Stimulated activated CD4-positive, alpha-beta T cell treated with anti-CD3 and anti-CD28 coated beads, Interleukin-4, amount 100 ng/mL, for 24 hours (primary cell): Measurements from ENCODE around the gene ST8SIA5.
"Not testable (repeated sequence)": the region's sequence is repeated elsewhere in the genome, so short reads cannot be mapped to it uniquely, and the experiment has no call there.

Experiments
- DNase-seq: peaks from one replicate; pipeline ENCODE4 v3.0.0-alpha.2; 2020

Gene ST8SIA5, protein sequence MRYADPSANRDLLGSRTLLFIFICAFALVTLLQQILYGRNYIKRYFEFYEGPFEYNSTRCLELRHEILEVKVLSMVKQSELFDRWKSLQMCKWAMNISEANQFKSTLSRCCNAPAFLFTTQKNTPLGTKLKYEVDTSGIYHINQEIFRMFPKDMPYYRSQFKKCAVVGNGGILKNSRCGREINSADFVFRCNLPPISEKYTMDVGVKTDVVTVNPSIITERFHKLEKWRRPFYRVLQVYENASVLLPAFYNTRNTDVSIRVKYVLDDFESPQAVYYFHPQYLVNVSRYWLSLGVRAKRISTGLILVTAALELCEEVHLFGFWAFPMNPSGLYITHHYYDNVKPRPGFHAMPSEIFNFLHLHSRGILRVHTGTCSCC

DNA sequence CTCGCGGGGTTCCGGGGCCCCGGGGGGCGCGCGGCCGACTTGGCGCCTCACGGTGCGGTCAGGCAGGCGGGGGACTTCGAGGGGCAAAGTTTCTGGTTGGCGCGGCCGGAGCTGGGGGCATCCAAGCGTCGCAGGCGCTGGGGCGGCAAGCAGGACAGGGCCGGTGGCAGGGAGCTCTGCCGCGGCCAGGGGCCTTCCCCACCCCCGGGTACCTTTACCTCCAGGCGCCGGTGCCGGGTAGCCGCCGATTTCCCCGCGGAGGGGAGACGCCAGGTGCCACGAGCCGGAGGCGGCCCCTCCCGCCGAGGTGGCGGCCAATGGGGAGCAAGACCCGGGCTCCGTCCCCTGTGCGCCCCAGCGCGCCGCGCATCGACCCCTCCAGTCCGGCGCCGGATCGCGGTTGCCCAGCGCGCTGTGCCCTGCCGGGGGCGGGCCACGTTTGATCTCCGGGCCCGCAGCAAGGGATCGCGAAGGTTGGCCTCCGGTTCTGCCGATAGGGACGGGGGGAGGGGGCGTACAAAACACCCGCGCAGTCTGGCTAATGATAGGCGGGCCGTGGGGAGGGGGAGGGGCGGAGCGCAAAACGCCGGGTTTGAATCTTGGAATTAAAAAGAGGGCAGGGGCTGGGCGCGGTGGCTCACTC lies at the start of gene ST8SIA5:
ST8SIA5 (minus strand) TSS at position 495 of the 643 bp plus-strand sequence. CDS start 545 bp downstream, outside the sequence.
- no peak for DNase-seq

DNA sequence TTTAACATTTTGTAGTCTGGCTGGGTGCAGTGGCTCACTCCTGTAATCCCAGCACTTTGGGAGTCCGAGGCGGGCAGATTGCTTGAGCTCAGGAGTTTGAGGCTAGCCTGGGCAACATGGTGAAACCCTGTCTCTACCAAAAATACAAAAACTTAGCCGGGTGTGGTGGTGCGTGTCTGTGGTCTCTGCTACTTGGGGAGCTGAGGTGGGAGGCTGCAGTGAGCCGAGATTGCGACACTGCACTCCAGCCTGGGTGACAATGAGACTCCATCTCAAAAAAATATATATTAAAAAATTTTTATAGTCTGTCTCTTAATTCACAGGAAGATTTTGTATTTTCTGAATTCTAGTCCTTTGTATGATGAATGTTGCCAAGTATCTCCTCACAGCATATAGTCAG lies 39.1 kb upstream of the ST8SIA5 start:
- not testable (repeated sequence) for DNase-seq

DNA sequence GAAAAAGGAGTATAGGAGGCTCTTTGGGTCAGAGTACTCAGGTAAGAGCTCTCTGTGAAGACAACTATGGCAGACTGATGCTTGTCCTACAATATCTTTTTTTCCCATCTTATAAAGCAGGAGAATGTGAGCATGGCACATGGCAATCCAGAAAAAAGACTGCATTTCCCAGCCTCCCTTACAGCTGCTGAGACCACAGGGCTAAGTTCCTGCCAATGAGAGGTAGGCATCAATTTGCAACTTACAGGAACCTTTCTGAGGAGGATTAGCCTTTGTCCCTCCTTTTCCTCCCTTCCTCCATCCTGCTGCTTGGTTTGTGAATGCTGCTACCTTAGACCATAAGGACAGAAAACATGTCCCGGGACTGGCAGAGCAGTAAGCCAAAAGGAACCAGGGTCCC lies 37.8 kb upstream of the ST8SIA5 start:
- DNase-seq: no peak

DNA sequence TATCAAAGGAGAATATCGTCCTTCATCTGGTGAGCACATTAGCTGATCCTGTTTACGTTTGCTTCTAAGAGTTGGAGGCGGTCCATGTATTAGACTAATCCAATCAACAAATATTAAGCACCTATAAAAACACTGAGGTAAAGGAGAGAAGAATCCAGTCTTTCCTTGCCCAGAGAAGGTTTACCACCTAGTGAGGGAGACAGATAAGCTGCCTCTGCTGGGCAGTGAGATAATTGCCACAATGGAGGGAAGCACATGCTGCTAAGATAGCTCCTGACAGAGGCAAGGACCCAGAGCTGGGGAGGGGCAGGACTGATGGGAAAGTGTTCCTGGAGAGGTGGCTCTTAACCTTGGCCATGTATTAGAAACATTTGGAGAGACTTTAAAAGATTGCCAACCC lies 36.7 kb upstream of the ST8SIA5 start:
- no peak for DNase-seq

DNA sequence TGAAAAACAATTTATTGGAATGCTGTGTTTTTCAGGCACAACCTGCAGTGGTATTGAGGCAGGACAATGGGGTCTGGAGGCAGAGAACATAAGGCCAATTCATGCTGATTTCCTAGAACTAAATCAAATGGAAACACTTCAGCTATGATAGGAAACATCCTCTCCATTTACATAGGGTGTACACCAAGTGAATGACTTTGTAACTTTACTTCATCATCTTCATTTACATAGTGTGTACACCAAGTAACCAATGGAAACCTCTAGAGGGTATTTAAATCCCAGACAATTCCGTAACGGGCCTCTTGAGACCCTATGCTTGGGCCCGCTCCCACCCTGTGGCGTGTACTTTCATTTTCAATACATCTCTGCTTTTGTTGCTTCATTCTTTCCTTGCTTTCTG lies 32.2 kb upstream of the ST8SIA5 start:
- no peak for DNase-seq

DNA sequence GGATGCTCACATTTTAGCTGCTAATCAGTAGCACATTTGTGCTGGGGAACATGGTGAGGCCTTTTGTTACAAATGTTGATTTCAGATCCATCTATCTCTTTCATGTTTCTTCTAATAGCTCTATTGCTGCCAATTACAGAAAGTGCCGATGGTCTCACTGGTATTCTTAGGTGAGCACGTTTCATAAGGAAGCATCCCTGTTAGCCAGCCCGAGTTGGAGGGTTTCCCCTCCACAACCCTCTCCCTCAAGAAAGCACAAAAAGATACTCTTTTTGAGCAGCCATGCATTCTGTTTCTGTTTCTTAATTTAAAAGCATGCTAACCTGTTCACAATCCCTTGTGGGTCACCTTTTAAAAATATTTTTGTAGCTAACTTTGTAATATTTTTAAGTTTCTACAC lies 30.8 kb upstream of the ST8SIA5 start:
- DNase-seq: no peak

DNA sequence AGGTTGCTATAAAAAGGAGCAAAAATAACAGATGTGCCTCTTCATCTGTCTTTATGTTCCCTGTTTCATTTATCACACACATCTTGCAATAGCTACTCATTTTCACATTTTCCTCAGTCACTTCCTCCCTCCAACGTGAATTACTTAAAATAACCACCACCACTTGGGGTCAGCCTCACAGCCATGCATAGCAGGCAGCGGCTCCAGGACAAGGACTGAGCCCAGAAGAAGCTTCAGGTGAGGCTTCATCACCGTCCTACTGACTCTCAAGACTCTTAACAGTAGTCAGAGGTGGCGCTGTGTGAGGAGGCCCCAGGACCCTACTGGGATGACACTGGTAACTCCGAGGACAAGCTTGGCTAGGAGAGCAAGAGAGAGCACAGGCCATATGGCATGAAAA lies 15.5 kb upstream of the ST8SIA5 start:
- no peak for DNase-seq

DNA sequence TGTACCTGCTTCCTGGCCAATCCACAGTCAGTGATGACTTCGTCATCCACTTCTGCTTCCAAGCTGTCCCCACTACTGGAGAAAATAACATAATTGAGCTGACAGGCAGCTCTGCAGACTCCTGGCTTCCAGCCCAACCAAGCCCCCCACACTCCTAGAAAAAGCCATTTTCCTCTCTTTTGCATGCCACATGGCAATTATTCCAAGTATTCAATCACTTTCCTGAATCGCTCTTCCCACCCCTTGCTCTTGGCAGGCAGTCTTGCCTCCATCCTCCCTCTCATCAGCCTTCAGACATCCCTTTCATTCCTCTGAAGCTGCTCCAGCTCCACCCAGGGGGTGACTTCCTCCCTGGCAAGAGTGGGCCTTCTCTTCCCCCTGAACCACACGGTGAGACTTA lies 14.3 kb upstream of the ST8SIA5 start:
- no peak for DNase-seq

DNA sequence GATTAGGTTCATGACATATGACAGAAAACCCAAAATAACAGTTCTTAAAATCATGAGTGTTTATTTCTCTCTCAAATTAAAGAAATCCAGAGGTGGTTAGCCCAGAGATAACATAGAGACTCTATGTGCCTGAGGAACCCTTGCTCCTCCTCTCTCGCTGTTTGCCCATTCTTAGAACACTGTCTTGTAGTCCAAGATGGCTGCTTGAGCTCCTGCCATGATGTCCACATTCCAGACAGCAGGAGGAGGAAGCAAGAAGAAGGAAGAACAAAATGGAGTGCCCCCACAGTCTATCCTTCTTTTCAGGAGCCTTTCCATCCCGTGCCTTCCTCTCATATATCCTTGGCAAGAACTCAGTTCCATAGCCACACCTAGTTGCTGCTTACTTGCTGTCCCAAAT lies 13.9 kb upstream of the ST8SIA5 start:
- DNase-seq: no peak

DNA sequence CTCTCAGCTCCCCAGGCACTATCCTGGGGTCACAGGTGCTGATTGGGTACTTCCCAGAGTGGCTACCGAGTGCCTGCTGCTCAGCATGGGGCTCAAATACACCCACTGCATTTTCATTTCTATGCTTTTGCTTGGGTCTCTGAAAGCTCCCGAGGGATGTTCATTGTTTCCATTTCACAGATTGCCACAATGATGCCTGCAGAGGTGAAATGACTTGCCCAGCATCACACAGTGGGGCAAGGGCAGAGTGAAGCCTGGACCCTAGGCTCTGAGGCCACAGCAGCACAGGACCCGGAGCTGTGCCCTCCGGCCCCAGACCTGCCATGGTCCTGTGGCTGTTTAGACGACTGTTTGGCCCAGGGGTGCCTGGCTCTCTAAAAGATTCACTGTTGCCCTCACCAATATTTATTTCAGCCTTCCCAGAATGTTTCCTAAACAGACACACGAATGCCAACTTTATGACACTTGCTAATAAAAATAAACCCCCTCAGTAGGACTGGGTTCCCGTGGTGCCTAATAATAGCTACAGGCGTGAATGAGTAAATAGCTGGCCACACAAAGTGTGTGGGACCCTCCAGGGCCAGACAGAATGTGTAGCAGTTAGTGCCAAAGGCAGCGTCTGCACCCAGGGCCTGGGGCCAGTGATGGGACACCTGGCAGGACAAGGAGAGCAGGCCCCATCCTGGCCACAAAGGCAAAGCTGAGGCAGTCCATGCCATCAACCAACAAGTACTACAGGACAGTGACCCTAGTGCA lies 11.5 kb upstream of the ST8SIA5 start:
- DNase-seq: no peak

DNA sequence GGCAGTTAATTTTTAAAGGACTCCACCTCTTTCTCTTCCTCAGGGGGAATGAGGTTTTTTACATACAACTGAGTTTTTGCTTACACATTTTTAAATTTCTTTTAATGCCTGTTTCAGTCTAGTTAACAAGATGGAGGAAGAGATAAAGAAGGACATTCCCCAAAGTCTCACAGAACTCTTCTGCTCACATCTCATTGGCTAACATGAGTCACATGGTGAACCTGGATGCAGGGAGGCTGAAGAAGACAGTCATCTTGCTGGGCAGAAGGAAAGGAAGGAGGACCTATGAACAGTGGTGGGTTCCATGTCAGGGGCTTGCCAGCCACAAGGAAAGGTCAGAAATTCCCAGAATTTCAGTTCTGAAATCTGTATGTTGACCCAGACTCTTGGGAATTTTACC lies 10.4 kb upstream of the ST8SIA5 start:
- no peak for DNase-seq

DNA sequence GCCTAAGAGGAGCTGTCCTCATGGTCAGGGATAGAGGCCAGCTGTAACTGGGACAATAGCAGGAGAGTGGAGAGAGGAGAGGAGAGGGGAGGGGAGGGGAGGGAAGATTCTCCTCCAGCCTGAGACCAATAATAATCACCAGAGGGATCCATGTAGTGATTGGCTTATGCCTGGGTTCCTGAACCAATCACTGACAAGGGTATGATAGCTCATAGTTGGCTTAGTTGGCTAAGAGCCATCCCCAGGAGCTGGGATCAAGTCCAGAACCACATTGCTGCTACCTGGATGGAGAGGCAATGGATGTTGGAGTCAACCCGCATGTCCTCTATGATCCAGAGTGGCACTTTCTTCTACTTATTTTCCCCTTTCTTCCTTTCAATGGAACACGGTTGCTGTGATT lies 7.7 kb upstream of the ST8SIA5 start:
- no peak for DNase-seq

DNA sequence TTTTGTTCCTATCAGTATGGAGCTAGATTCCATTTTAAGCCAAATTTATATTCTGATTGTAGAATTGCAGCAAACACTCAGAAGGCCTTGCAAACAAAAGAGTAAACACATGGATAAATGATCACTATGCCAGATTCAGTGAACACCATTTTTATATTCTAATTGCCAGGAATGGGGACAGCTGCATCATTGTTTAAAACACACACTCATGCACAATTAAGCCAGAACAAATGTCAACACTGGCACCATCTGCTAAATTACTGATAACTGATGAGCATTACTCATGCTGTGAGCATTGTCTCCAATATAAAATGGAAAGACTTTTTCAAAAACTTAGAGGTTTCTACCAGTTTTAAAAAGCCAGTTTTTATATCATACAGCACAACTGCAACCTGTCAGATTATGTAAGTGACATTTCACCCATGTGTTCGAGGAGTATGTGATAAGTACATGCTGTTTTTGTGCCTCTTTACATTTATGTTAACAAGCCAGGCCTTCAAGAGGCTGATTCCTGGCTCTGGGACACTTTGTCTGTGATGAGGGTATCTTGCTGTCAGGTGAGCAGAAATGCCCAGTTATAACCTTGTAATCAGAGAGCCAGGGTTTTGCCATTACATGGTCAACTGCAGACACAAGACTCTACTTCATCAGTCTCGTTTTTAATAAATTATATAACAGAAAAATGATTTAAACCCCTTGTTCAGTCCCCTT lies 4.4 kb upstream of the ST8SIA5 start:
- no peak for DNase-seq

DNA sequence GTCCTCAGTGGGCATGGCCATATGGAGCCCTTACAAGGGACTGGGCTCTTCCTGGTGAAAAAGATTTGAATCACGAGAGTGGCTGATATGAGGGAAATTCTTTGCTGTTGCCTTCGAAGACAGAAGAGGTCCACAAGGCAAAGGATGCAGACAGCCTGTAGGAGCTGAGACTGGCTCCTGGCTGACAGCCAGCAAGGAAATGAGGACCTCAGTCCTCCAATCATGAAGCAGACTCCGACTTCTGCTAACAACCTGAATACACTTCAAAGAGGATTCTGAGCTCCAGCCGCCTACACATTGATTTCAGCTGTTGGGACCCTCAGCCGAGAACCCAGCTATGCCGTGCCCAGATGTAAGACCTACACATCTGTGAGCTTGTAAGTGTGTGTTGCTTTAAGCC lies 3.0 kb upstream of the ST8SIA5 start:
- no peak for DNase-seq

DNA sequence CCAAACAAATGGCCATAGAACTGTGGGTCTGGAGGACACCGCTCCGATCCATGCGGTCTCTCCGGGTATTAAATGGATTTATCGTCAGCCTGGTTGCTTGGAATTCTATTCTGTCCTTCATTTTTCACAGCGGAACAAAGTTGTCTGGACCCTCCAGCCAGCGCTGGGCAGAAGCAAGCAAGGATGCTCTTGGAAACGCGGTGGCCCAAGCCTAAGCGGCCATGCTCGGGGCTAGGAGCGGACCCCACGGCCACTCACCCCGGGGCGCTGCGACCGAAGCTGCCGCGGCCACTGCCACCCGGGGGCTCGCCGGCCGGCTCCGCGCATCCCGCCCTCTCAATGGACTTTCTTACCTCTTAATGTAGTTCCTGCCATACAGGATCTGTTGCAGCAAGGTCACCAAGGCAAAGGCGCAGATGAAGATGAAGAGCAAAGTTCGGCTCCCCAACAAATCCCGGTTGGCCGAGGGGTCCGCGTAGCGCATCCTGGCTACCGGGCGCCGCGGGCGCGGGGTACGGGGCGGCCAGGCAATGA lies 761 bp downstream of the ST8SIA5 start:
- DNase-seq: no peak

DNA sequence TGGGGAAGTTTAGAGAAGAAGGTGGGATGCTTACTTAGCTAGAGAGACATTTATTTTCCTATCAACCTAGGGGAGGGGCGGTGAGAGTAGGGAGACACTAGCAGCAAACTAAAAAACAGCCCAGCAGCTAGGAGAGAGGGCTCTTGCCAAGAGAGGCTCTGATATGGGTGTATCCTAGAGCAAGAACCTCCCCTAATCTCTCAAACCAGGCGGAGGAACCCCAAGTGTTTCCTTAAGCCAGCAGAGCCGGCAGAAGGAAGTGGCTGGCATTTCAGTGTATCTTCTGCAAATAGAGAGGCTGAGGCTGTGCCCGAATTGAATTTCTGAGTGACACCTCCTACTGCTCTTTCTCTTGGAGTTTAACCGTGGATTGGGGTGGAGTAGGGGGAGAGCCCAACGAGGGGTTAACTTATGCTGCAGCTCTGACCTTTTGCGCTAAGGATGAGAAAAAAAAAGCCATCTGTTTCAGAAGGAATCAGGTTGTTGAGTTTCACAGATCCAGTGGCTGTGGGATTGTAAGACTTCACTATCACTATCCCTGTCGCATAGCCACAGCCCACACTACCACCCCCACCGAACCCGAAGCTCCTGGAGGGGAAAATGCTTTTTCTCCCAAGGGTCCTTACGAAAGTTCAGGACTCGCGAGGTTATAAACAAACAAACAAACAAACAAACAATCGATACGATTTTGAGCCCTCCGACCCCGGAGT lies 1.4 kb downstream of the ST8SIA5 start:
- DNase-seq: no peak

DNA sequence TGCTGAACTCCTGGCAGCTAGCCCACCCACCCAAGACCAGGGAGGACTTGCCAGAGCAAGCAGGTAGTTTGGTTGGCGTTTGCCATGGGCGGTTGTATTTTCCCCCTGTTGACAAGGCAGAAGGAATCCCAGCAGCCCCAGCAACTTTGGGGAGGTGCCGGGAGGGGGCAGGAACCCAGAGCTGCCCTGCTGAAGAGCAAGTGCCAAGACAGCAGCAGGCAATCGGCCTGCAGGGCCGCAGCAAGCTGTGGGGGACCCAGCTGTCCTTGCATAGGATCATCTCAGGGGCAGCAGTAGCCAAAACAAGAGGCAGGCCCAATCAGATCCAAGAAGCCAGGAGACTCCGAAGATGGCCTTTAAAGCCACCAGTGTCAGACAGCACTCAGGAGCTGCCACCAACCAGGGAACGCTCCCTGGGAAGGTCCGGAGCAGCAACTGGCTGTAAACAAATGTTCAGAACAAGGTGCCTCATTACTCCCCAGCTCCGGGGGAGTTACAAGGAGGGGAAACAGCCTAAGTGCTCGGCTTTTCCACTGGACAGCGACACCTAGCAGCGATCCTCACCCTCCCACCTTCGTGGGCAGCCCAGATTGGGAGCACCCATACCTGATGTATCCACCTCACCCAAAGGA lies 2.1 kb downstream of the ST8SIA5 start:
- DNase-seq: no peak

DNA sequence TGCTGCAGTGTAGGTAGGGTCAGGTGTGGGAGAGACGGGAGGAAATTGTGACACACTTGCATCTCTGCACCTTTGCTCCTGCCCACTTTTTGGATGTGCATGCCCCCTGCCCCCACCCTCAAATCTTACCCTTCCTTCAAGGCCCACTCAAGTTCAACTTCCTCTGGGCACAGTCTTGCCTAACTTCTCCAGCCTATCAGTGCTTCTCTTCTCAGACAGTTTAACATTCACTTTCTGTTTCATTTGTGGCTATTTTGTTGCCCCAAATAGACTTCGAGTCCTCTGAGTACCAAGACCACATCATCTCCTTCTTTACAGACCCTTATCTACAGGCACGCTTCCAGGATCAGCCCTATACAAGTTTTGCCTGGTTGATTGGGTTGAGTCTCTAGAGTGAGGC lies 2.7 kb downstream of the ST8SIA5 start:
- DNase-seq: no peak

DNA sequence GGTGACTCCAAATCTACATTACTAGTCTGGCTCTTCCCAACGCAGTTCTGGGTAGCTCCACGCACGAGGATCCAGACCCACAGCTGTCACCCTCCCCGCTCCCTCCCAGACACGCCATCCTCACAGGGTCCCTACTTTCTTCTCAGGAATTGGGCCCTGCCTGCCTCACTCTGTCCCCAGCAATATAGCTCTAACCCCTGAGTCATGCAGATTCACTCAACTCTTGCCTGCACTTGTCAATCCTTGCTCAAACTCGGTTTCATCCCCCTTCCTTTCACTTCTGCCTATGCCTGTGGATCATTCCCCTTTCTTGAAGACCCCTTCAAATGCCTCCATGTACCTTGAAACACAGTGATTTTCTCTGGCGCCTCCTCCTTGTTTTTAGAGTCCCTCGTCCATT lies 5.0 kb downstream of the ST8SIA5 start:
- DNase-seq: no peak

DNA sequence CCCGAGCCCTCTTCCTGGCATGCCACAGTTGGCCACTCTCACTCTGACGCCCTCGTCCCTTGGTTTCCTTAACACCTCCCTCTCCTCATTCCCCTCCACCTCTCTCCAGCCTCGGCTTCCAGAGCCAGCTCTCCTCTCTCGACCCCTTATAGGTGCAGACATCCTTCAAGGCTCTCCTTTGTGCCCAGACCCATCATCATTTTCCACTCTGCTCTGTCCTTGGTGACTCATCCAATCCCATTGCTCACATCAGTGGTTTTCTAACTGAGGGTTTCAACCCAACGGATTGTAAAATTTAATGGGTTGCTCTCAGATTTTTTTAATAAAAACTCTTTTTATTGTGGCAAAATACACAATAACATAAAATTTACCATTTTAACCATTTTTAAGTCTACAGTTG lies 6.2 kb downstream of the ST8SIA5 start:
- DNase-seq: no peak

DNA sequence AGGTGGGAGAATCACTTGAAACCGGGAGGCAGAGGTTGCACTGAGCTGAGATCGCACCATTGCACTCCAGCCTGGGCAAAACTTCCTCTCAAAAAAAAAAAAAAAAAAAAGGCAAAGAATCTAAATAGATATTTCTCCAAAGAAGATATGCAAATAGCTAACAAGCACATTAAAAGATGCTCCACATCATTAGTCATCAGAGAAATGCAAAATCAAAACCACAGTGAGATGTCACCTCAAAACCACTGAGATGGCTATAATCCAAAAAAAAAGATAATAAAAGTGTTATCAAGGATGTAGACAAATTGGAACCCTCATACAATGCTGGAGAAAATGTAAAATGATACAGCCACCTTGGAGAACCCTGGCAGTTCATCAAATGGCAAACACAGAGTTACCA lies 8.4 kb downstream of the ST8SIA5 start:
- no peak for DNase-seq

DNA sequence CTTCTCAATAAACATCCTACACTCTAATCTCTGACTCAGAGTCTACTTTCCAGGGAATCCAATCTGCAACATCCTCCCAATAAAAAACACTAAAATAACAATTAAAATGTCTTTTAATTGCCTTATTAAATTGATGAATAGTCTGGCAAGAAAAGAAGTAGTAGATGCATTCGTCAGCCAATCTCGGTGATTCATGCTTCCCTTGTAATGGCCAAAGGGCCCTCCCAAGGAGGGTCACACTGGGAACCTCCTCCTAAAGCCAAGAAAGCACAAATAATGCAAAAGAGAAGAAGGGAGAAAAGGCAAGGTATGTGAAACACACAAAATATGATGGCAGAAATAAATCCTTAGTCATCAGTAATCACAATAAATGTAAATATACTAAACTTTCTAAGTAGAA lies 16.8 kb downstream of the ST8SIA5 start:
- no peak for DNase-seq
